ENCODE measurements around the gene TIMM23. TPM values are rescaled to one million over a fixed set of nuclear protein-coding genes. Genes with fewer than 3 reads are reported as not detected.
"Not testable (repeated sequence)": the region's sequence is repeated elsewhere in the genome, so short reads cannot be mapped to it uniquely, and the experiment has no call there.

TIMM23 gene
- total RNA-seq, 1 experiment from 2014 or later: 93.2 TPM

DNA sequence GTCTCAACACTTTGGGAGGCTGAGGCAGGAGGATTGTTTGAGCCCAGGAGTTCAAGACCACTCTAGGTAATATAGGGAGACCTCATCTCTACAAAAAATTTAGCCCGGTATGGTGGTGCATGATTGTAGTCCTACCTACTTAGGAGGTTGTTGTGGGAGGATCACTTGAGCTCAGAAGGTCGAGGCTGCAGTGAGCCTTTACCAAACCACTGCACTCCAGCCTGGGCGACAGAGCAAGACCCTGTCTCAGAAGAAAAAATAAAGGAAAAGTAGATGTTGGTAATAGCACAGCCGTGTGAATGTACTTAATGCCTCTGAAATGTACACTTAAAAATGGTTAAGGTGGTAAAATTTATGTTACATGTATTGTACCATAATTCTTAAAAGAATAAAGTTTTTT is 25.3 kb downstream of the TIMM23 start:
- DNase-seq (ENCODE audit: low read depth): no peak

DNA sequence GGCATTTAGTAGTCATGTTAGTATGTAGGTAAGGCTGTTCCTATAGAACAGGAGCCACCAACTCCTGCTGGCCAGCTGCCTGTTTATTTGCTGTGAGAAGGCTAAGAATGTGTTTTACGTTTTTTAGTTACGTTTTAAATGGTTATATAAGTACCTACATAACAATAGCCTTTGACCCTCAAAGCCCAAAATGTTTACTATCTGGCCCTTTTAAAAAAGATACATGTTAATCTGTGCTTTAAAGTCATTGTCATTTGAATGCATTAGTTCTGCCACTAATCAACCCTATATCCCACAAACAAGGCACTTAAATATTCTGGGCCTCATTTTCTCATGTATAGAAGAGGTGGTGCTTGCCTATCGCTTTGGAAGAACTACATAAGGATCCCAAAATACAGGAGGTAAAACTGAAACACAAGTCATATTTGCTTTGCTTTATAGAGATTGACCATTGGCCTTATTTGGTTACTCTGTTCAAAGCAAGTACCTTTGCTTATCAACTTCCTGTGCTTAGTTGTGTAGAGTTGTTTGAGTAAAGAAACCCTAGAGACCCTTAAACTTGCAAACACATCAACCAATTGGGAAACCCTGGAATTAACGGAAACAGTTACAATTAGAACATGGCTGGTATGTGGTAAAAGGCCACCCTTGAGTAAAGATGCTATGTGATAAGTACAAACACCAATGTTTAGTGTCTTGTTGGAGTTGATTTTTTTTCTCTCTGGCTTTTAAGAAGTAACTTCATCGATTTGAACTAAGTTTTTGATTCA is 25.9 kb downstream of the TIMM23 start:
- no peak for DNase-seq (ENCODE audit: low read depth)

DNA sequence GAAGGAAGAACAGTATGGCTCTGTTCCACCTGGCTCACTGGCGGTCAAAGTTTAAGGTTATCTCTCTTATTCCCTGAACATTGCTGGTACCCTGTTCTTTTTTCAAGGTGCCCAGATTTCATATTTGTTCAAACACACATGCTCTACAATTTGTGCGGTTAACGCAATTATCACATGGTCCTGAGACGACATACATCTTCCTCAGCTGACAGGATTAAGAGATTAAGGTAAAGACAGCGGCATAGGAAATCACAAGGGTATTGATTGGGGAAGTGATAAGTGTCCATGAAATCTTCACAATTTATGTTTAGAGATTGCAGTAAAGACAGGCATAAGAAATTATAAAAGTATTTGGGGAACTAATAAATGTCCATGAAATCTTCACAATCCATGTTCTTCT is 27.7 kb downstream of the TIMM23 start:
- not testable (repeated sequence) for DNase-seq (ENCODE audit: low read depth)

DNA sequence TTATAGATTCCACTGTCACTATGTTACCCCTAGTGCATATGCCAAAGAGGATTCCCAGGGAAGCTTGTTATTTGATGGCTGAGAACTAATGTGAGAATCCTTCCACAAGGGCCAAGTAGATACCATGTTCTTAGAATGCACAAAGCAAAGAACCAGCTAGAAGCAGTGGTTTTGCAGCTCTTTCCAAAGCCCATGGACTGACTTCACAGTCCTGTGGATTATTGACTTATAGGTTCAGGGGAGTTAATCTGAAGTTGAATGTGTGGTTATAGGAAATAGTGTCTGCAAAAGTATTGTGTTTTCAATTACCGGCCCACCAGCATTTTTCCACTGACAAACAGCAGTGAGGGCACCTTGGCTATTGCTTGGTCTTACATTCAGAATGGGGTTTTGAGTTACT is 28.2 kb downstream of the TIMM23 start:
- no peak for DNase-seq (ENCODE audit: low read depth)

DNA sequence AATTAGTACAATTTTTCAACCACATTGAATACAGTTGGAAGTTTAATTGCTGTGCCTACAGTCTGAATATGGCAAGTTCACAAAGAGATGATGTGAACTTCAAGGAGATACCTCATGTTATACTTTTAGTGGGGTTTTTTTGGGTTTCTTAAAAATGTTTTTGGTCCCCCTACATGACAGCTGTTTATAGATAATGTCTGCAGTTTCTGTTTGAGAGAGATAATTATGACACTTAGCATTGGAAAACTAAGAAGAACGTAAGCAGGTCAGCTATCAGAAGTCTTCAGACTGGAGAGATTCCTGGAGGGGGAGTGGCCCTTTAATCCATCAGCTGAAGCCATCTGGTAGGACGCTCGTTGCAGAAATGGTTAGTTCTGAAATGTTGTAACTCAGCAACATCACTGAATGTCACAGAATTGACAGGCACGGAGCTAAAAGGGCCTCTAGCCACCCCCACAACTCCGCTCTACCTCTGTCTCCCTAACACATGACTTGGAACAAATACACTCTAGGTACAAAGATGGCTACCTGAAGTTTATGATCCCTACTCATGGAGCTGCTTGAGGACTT is 29.0 kb downstream of the TIMM23 start:
- DNase-seq (ENCODE audit: low read depth): no peak

DNA sequence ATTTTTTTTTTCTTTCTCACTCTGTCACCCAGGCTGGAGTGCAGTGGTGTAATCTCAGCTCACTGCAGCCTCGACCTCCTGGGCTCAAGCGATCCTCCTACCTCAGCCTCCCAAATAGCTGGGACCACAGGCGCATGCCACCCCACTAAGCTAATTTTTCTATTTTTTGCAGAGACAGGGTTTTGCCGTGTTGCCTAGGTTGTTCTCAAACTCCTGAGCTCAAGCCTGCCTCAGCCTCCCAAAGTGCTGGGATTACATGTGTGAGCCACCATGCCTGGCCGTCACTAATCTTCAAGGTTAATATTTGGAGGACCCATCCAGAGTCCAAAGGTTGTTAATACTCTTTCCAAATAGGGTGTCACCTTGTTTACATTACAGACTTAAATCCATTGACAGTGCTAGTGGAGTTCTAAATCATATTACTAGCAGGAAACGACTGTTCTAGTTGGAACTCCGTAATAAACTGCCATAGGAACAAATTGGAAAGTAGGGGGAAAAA is 29.9 kb downstream of the TIMM23 start:
- not testable (repeated sequence) for DNase-seq (ENCODE audit: low read depth)

DNA sequence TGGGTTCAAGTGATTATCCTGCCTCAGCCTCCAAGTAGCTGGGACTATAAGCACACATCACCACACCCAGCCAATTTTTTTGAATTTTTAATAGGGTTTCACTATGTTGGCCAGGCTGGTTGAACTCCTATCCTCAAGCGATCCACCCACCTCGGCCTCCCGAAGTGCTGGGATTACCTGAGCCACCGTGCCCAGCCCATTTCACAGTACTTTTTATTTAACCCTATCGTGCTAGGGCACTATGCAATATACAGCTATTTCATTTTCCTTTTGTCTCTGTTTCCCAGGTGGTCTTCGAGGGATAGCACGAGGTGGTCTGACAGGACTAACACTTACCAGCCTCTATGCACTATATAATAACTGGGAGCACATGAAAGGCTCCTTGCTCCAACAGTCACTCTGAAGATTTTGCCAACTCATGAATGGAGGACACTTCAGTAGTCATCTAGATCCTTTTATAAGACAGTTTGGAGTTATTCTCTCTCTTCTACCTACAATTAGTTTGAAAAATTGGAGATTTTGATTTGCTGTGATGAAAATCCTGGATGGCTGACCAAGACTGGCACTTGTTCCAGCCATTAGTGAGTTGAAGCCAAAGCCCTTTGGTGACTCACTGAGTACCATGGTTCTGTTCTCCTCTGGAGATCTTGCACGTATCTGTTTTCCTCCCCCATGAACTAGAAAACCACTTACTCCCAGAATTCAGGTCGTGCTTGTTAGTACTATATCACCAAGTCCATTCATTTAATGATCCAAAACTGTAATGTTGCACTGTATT is 30.8 kb downstream of the TIMM23 start:
- DNase-seq (ENCODE audit: low read depth): peak; percentile 4

DNA sequence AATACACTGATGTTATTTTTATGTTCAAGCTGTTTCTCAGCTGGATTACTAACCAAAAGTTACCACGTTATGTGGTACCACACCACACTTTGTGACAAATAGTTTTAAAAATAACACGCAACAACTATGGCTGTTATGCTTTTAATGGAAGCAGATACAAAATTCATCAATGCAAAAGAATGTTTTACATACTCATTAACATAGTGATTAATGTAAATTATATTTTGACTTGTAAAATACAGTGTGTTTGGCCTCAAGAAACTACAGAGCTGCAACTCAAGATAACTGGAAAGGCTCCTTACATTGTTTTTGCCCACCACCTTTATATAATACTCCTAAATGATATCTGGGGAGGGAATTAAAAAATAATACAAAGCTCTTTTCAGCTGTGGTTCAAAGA is 32.7 kb downstream of the TIMM23 start:
- no peak for DNase-seq (ENCODE audit: low read depth)

DNA sequence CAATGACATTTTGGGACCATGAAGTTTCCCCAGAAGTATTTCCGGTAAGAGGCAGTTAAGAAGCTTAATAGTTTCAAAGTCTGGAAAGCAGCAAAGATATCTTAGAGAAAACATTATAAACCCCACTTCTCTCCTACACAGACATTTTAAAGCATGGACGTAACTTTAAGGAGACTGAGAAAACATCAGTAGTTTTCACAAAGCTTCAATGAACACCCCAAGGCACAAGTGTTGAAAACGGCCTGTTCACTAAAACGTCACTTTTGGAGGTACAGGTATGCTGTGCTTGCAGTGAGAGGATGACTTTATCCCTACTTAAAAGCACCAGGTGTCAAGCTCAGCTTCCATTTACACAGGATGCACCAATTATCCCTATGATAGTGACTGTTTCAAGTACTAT is 33.1 kb downstream of the TIMM23 start:
- DNase-seq (ENCODE audit: low read depth): no peak

DNA sequence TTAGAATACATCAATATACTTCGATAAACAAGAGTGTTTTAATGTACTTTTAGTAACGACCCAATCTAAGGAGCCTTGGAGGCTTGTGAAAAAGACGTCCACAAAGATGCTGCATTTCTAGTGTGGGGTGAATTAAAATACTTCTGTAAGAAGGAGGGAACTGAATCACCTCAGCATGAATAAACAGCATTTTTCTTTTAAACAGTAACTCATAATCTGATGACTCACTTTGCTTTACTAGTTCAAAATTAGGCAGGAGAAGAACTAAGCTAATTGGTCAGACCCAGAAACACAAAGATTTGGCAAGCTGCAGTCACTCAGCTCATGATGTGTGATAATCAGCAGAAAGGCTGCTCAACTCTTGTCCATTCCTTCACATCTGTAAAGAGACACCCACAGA is 33.9 kb downstream of the TIMM23 start:
- DNase-seq (ENCODE audit: low read depth): peak; percentile 45

DNA sequence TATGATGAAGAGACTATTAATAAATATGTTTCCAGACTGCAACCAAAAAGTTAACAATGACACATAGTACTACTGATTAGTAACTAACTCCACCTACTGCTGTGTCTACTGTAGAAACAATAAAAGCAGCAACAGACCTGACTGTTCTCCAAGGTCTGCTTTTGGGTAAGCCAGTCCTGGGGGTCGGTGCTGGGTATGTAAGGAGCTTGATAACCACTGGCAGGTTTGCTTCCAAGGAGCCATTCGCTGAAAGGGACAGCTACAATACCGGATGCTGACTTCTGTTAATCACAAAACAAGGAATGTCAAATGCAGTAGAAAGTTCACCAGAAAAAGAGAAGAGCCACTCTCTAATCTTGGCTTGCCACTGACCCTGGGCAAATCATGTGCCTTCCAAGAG is 40.5 kb downstream of the TIMM23 start:
- DNase-seq (ENCODE audit: low read depth): no peak

DNA sequence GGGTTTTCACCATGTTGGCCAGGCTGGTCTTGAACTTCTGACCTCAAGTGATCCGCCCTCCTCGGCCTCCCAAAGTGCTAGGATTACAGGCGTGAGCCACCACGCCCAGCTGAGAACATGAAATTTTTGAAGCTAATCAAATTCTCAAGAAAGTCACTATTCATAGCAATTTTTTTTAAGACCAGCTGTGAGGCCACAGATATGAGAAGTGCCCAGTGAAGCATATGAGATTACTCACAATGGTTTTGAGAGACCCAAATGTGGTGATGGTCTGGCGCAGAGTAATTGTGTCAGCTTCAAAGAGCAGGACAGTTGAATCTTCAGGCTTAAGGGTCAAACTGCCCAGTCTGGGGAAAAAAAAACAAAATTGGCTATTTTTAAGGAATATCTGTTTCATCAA is 41.9 kb downstream of the TIMM23 start:
- DNase-seq (ENCODE audit: low read depth): no peak

DNA sequence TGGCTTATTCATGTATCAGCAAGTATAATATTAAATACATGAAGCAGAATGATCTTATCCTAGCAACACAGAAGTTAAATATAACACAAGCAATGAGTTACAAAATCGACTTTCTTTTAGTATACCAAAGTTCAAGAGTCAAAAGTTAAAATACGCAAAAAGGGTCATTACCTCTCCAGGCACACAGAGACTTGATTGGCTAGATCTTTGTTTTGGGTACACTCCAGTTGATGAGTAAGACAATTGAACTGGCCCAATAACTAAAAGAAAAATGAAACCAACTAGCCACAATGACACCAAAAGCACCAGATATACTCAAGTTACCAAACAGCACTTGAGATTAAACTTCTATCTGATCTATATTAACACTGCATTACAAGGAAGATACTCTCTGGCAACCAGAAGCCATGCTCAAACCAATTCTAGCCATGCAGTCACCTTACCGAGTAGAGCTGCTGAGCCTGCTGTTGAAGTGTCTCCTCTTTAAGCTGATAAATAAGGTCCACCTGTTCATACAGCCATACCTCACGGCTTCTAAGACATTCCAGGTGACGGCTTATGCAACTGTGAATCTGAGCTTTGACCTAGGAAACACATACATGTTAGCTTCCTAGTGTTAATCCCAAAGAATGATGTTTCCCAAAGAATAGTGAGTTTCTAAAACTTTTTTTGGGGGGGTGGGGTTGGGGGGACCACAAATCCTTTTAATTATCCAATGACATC is 42.6 kb downstream of the TIMM23 start:
- DNase-seq (ENCODE audit: low read depth): no peak

DNA sequence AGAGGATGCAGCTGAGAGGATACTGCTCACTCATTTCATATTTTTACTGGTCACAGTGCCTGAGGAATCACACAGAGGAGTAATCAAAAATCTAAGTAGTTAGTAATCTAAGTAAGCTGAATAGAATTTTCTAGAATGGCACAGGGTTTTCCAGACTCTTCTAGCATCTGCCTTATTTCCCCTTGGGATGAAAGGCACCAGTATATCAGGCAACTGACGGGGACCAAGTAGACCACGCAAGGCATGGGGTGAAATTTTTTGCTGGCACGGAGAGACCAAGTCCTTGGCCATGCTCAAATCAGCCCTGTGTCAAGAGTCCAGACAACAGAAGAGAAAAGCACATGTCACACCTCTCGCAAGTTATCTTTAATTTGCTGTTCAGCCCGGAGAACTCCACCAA is 43.9 kb downstream of the TIMM23 start:
- DNase-seq (ENCODE audit: low read depth): no peak

DNA sequence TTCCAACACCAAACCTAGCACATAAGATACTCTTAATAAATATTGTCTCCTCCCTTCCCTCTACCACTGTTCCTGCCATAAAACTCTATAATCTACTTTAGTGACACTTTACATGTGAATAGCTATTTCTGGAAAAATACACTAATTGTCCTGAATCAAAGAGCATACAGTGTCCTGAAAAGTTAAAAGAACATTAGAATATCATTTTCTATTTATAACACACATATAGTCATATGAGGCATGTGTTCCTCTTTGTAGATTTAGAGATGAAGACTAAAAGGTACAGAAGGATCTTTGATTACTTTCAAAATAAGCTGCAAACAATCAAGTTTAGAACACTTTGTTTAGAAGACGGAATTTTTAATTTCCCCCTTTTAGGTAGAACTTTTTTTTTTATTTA is 44.5 kb downstream of the TIMM23 start:
- no peak for DNase-seq (ENCODE audit: low read depth)

DNA sequence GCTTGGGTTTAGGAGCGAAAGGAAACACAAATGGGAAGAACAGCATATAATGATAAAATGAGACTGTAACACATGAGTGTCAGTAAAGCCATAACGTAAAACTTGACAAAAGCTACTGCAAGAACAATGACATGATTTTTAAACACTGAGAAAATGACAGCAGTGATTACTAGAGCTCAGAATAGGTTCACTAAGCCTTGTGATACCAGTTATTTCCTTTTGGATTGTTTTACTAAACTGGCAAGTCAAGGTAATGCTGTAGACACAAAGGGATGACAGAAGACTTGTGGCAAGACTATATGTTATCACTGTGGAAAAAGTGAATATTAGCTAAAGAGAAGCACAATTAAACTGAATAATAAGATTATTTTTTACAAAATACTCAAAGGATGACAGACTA is 45.4 kb downstream of the TIMM23 start:
- DNase-seq (ENCODE audit: low read depth): no peak

DNA sequence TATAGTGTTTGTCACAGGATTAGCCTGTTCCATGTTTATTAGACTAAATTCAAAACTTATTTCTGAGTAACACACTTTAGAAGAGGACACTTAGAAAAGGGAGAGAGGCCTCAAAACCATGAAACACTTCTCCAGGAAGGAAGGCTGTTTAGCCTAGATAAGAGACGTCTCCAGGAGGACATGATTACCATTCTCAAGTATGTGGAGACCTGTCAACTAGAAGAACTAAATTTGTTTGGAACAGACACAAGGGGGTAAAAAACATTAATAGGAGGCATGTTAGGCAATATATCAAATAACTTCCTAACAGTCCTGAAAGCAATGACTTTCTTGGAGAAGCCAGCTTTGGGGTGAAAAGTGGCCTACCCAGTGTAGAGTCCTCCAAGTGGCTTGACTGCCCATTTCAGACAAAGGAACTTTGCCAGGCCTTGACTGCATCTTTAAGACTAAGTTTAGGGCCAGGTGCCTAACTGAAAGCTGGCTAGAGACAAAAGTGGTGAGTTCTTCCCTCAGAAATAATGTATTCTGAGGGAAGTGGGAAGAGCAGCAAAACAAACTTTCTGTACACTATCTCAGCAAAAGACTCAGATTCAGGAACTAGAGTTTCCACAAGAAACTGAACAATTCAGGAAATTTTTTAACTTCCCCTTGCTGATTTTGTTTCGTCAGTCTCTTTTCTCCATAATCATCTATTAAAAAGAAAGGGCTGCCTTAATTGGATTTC is 46.3 kb downstream of the TIMM23 start:
- DNase-seq (ENCODE audit: low read depth): no peak

DNA sequence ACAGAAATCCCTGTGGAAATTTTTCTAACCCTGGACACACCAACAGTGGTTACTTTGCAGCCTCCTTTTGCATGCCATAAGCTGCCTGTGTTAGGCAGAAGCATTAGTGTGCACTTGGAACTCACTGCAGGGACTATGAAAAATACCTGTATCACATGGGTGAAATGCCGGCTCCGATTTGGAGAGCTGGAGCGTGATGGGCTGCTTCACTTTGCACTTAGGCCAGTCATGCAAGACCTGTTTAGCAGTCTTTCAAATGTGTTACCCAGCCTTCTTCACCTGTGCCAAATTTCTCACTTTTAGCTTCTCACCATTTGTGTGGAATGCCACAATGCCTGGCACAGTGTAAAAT is 46.9 kb downstream of the TIMM23 start:
- no peak for DNase-seq (ENCODE audit: low read depth)

DNA sequence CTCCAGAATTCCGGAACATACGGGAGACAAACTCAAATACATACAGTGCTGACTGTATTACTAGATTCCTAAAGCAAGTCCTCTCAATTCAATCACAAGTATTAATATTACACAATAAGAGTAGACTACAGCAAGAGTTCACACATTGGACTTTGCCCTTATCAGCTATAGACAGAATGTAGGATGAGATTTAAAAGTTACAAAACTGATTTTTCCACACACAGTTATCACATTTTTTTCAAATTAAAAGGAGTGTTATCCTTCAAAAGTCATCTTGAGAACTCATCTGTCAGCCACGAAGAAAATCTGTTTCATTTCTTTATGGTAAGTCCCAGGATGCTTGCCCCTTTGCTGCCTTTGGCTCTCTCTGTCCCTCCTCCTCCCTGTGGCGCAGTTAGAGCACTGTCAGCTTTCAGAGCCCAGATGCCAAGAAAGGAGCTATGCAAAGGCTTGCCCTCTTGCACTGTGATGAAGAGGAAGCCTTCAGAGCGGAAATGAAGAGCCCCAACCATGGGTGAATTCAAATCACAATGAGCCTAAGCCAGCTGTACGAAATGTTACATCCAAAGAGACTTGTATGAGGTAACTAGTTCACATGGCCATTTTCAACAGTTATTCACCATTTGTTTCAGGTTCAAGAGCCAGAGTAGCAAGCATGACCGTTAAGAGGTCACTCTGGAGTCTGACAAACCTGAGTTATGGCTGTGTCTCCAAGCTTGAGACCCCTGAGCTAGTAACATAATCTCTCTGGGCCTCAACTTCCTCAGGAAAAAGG is 47.5 kb downstream of the TIMM23 start:
- no peak for DNase-seq (ENCODE audit: low read depth)

DNA sequence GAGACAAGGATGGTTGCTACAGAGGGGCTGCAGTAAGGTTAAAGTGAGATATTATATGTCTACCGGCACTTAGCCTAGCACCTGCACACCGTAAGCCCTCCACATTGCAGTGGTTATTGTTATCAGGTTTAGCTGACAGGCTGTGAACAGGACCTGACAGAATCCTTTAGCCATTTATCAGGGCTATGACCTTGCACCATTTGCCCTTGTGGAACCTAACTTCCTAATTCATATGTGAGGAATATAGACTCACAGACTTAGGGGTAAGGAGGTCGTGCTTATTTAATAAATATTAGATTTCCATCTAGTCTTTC is 48.0 kb downstream of the TIMM23 start:
- no peak for DNase-seq (ENCODE audit: low read depth)

Measured in RPMI7951 (cell line).